Right lung (tissue), 5 donors: Measurements from ENCODE around the gene ATG2B. TPM values are rescaled to one million over a fixed set of nuclear protein-coding genes. Genes with fewer than 3 reads are reported as not detected.
A peak's percentile ranks its signal among the peaks of the same experiment; 100 is the strongest.

Experiments
- DNase-seq, 2 donors: peaks; one replicate each; pipeline ENCODE4 v3.0.0-alpha.2; 2013
- polyA plus RNA-seq, 5 donors: library from polyadenylated mRNA; unstranded; fragments of 120-200 nt; gene quantifications; one replicate each; pipeline versions ENCODE4 v1.2.1 to v1.2.3, GENCODE V29; 2013; ENCODE audit warnings: inconsistent platforms in 1 of 5, low replicate concordance in 1 of 5; ENCODE audit not compliant: insufficient read length in 5 of 5, insufficient read depth in 1 of 5

The ATG2B gene
- polyA plus RNA-seq, 5 donors: 20.0 to 39.3 (median 34.2) TPM

DNA sequence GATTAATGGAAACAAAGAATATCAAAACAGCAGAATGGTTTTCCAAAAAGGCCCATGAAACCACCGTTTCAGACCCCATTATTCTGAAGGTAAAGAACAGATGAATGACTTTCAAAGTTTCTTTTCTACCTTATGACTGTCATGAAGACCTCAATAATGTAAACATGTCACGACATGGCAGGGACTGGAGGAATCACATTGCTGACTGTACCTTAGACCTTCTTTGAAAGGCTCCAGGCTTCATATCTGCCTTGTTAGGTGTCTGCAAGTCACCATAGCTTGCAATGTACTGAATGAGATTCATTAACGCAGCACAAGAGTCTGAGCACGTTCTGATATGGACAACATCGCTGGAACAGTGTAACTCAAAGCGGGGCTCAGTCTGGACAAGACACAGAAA, 52.2 kb downstream of the ATG2B start:
- DNase-seq: no peak

DNA sequence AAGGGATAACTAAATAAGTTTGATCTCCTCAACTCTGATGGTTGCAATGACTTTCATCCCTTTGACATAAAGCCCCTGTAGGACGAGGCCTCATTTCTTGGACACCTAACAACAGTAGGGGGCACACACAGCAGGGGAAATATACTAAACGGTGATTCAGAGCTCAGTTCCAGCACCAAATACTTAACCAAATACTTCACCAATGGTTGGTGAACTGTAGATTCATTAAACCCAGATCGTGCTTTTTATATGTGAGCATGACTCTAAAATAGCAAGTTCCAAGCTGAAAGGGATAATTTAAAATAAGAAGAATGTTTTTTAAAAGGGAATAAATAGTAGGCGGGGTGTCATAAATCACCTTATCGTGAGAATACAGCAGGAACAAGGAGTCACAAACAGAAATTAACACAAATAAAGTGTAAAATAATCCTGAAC, 53.2 kb downstream of the ATG2B start:
- DNase-seq: no peak

DNA sequence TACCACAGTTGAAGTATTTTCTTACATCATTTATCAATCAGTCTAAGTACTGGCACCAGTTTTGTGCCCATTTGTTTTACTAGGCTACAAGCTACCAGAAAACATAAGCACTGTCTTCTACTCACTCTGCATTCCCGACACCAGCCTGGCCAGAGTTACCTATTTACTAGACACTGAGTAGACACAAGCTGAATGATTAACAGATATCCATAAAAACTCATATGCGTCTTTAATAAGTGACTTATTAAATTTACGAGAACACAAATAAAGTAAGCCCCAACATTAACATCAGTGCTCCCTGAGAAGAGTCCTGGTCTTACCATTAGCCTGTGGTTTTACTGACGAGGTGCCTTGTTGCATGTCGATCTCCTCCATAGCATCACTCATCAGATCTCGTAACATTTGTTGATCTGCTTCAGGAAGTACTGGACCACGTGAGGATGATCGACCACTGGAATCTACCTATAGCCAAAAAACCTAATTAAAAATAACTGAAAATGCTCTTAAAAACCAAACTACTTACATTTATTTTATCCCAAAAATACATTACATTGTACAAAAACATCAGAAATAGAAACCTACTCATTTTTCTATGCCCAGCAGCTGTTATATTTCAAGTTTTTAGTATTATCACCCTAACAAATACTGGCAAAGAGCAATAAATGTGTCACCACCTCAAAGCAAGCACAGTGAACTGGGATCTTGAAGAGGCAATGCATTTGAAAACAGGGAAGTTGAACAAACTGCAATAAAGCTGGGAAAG, 53.8 kb downstream of the ATG2B start:
- DNase-seq: no peak

DNA sequence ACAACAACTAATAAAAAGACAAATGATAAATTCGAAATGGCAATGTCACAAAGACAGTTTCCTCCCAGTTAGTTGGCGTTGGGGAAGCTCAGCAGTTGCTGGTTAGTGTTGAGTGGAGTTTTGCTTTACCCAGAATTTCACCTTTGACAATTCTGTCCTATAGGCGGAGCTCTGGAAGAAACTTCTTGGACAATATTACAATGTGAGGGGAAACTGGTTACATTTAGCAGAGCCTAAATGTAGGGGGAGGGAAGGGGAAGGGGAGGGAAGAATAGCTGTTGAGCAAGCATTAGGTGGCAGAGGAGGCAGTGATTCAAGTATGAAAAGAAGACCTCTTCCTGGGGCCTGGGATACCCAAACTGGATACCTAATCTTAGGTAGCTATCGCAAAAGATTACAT, 55.7 kb downstream of the ATG2B start:
- no peak for DNase-seq

DNA sequence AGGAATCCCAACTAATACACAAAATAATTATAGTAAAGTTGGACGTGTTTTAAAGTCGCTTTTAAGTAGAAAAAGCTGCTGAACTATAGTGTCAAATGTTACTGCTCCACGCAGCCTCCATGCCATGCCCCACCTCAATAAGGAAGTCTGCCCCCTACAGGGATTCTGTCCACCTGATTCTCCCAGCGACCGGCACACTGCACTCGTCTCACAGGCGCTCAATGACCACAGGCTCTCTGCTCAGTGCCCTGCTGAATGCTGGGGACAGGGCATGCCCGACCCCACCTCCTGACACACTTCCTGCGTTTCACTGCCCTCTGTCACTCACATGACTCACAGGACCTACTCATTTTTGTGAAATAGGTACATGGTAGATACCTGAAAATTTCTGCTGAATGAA, 58.2 kb downstream of the ATG2B start:
- no peak for DNase-seq

DNA sequence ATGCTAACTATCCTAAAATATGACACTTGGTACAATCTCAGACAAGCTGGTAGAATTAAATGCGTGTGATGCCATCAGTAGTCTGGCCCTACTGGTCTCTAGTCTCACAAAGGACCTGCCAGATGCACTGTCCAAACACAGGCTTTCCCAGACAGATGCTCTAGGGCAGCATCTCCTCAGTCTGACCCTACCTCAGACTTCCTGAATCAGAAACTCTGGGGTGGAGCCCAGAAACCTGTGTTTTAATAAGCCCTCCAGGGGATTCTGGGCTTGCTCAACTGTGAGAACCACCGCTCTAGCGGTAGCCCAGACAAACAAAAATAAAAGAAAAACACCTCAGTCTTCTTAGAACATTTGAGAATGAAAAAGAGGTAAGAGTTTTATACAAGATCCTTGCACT, 59.2 kb downstream of the ATG2B start:
- no peak for DNase-seq

DNA sequence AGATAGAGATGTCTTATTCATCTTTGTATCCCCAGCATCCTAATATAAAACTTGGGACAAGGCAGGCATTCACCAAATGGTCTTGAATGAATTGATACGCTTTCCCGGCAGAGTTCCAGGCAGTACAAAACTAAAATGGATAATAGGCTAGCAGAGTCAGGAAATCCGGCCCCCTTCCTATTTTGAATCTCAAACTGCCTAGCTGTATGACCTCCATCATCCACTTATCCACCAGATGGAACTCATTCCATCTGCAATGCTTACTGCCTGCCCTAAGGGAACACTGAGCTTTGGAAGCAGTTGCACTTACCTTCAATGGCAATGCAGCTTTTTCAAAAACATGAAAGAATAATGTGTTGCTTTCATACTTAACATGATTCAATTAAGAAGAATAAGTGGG, 63.7 kb downstream of the ATG2B start:
- DNase-seq: no peak

DNA sequence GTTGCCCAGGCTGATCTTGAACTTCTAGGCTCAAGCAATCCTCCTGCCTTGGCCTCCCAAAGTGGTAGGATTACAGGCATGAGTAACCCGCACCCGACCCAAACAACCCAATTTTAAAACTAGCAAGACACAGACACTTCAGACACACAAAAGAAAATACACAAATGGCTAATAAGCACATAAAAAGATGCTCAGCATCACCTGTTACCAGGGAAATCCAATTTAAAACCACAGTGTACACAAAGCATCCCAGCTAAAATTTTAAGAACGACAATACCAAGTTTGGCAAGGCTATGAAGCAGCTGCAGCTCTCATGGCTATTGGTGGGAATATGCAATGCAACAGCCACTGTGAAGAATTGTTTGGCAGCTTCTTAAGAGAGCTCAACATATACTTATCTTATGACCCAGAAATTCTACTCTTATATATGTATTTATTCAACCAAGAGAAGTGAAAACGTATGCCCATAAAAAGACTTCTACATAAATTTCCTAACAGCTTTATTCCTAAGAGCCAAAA, 65.1 kb downstream of the ATG2B start:
- no peak for DNase-seq

DNA sequence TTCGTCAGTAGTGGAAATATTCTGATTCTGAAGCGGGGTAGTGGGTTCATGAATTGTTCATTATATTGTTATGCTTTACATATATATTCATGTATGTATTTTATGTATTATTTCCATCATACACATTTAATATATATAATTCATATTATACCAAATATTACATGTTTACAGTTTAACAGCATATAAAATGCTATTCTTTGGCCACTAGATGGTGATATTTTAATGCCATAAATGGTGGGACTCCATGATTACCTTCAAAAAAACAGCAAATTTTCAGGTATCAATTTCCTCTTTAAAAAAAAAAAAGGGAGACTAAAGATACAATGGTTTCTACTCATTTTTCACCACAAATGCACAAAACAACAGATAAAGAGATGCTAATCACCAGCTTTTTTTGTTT, 66.1 kb downstream of the ATG2B start:
- DNase-seq: no peak

DNA sequence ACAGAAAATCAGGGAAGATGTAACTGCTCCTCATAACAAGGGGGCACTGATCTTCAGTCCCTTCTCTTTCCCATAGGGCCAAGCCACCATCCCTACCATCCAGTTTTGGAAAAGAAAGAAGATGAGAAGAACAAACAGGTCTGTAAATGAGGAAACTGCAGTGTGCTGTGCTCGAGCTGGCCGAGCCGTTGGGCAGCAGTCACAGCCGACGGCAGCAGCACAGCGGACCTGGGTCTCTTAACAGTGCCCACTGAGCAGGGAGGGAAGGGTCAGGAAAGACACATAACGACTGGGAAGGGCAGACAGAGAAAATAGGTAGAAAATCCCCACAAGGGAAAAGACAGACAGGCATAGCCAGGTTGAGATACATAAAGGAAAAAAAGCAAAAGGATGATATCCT, 68.9 kb downstream of the ATG2B start:
- DNase-seq: no peak

DNA sequence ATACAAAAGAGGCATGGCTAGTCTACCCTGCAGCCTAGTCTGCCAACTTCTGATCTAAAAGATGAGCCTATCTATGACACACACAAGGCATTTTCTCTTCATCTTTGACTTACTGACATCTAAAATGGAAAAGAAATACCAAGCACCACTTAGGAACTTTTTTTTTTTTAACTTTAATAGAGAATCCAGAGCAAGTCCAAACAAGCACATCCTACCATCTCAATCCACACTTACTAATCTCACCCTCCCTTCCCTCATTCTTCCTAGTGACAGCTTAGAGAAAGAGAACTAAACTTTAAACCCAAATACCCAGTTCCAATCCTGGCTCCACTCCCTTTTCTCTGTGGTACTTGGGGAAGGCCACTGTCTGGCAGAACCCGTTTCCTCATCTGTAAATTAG, 75.3 kb downstream of the ATG2B start:
- DNase-seq: no peak

DNA sequence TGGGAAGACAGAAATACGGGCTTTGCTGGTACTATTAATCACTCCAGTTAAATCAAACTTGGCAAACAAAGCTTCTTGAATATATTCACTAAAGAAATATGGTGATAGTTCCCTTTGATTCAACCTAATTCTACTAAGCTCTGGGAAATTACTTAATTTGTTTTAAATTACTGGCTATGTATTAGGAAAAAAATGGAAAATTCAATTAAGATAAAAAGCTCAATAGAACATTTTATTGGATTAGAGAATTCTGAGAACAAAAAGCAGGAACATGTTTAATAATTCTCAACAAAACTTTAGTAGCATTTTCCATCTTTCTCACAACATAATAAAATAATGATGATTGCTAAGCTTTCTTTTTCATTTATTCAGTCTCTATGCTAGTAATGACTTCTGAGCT, 76.9 kb downstream of the ATG2B start:
- DNase-seq: no peak

DNA sequence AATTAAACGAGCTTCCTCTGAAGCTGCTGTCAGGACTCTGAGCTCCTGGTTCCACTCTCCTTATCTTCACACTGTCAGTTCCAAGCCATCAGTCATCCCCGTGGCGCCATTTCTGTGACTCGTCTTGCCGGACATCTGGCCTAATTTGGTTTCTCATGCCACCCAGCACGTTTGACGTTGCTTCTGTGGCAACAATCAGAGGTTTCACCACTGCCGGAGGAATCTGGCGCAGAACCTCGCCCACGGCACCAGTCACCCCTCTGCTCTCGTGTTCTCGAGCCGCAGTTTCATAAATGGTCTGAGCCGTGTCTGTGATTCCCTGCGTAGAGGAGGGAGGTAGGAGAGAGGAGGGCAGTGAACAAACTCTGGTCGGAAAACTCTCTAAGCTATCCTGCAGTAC, 77.5 kb downstream of the ATG2B start:
- DNase-seq: no peak

DNA sequence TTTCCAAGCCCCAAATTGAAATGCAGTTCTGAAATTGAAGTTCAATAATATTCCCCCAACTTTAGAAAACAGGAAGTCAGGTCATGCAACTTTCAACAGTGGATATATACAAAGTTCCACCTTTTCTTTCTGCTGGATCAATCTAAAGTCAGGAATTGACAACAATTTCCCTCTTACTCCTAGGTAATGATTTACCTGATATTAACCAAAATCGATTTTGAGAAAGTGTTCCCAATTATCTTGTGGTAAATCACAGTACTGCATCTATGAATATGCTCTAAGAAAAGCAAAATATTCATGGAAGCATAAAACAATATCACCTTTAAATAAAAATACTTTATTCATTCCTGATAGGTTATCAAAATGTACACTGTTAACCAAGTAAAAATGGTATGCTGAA, 78.7 kb downstream of the ATG2B start:
- no peak for DNase-seq

DNA sequence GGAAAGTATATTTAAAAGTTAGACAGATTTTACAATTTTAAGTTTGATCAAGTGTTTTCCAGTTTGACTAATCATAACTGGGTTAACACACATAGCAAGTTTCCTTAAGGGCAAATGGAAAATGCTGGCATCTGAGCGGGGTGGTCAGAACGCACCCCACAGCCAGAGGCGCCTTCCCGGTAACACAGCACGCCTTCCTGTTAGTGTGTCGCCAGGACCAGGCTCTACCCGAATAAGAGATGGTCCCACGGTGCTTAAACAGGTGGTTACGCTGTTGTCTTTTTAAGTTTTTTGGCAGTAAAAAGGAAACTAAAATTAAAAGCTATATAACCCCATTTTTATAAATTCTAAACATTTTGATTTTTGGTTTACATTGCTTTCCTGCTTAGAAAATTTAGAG, 79.1 kb downstream of the ATG2B start:
- no peak for DNase-seq

DNA sequence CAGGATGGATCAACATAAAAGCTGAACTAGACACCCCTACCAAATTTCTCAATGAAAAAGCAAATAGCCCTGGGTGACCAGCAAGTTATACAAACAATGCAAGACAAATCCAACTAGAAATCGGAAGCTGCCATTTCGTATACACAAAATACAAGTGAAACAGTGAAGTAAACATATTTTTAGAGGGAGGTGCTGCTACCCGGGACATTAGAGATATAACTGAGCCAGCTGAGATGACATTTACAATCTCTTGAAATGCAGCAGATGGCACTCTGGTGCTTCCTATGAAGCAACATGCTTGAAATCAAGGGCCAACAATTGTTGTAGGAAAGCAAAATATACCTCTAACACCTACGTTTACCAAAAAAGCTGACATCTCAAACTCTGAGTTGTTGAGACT, 81.7 kb downstream of the ATG2B start:
- no peak for DNase-seq

DNA sequence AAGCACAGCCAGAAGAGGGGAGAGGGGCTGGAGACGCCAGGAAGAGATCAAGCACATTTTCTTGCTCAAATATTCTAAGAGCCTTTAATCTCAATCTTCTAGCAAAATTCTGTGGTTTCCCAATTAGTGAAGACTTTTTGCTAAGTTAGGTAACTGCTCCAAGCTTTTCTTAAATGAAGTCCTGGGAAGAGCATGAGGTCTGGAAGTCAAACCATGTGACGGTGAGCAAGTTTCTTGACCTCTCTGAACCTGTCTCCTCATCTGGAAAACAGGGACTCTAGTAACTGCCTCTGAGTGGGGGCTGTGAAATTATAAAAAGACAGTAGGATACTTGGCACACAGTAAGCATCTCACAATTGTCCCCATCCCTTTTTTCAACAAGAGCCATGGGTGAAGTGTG, 83.0 kb downstream of the ATG2B start:
- no peak for DNase-seq

DNA sequence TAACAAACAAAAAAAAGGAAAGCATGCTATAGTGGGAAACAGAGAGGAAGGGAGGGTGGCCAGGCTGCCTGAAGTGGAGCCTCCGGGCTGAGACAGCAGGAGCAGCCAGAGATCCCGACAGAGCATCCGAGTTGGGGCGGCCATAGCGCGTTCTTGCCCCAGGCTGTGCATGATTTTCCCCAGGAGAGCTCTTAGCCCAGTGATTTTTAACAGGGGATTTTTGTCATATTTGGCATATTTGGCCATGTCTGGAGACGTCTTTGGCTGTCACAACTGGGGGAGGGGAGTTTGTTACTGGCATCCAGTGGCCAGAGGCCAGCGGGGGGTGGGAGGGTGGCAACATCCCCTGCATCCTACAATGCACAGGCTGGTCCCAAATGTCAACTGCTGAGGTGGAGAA, 83.6 kb downstream of the ATG2B start:
- no peak for DNase-seq

DNA sequence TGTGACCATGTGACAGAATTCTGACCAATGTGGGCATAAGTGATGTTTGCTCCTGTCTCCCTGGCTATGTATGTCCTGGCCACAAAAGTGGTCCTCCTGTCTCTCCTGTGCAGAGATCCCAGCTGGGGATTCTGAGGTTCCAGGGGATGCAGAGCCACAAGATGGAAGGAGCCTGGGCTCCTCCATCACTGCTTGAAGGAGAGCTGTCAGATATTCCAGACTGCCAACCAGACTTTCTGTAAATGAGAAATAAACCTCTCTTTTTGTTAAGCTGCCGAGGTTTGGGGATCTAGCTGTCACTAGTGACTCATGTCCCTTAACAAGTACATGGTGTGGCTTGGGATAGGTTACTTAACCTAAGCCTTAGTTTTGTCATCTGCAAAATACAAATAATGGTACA, 85.3 kb downstream of the ATG2B start:
- DNase-seq: no peak

DNA sequence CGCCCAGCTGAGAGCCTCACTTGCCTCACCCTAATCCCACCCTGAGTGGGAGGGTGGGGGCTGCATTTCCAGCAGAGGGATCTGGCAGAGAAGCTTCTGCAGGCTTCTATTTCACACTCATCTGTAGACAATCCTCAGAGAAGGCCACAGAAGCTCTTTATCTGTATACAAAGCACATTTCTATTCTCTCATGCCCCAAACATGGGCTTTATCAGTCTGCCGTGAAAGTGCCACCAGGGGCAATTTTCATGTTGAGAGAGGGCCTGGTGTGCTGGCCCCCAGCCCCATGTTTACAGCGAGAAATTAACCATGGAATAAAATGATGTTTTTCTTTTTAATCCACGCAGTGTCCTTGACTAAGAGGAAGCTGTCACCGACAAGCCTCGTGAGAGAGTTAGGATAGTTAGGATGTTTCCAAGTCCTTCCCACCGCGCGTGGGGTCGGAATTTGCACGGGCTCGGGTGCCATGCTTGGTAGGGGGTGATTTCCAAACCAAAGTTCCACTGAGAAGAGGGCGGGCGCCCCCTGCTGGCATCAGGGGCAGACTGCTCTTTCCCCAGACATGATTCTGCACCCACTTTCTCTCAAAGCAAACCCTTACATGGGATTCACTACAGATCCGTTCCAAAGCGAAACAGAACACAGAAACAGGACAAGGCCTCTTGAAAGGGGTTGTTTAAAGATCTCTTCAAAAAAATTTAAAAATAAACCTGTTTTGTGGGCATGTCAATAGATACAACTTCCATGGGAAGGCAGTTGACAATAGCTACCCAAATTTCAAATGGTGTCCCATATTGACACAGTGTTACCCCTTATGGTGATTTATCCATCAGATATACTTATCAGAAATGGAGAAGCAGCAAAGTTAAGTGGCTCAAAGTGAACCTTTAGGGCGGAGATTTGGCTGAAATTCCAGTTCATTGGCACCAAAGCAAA, 87.7 kb downstream of the ATG2B start:
- DNase-seq: peak in 1 of 2 donors; percentile 68

DNA sequence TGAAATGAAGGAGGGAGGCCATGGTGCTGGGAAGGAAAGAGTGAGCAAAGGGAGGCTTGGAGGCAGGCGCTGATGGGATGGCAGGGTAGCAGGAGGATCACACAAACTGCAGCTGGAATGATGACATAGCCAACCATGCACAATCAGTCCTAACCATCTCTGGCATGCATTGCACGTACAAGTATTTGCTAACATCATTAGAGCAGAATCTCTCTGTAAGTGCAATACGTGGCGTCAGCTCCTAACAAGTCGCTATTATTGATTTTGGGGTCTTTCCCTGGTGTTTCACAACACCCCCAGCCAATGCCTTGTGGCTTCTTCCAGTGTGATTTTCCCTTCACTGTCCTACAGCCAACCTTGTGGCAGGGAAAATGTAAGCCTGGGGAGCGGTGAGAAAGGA, 88.6 kb downstream of the ATG2B start:
- no peak for DNase-seq

DNA sequence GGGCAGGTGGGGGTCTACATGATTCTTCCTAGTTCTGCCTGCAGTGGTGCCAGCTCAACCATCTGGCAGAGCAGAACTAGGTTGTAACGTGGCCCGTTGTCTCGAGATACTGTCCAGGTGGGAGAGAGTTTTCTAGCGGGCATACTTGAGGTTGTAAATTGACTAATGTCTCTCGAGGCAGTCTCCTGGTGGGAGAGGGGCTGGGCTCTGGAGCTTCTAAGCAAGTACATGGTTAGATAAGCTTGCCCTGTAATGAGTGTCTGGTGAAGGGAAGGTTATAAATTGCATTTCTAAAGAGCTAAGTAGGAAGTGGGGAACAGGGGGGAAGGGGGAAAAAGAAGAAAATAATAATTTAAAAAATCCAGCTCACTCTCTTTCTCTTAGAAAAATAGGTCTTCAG, 89.0 kb downstream of the ATG2B start:
- no peak for DNase-seq

DNA sequence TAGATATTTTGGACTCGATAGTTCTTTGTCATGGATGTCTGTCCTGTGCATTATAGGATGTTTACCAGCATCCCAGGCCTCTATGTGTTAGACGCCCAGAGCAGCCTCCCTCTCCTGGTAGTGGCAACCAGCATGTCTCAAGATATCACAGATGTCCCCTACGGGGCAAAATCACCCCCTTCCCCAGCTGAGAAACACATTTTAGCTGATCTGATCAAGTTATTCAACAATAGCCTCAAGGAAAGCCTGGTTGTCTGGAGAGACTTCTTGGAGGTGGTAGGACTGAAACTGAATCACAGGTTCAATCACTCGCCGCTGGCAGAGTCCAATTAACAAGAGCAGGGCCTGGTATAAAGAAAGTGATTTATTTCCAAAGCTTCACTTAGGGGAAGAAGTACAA, 89.5 kb downstream of the ATG2B start:
- DNase-seq: no peak
